Activated naive CD4-positive, alpha-beta T cell treated with Interleukin-2 at 50 U/mL for 16 hours (primary cell): Measurements from ENCODE around the gene MYO1E.

Source experiments
- DNase-seq: peaks from one replicate; pipeline ENCODE4 v3.0.0-alpha.2; 2020

Gene MYO1E

GRCh38 chr15:59385171-59385570 is 12.5 kb upstream of the MYO1E start:
- DNase-seq: no peak

DNA sequence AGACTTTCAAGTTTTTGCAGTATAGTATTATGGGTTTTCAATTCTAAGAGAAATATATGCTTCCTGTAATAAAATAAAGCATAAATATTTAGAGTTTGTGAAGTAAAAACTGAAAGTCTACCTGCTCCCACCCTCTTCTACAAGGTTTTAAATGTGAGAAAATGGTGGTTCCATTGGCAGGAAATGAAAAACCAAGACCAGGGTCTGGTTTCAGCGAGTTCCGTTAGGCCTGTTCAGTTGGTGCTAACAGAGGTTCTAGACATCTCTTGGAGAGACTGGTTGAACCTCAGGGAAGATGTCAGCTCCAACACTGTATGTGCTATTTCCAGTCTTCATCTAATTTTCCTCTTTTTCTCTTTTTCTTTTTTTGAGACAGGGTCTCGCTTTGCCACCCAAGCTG is 11.8 kb upstream of the MYO1E start:
- no peak for DNase-seq

DNA sequence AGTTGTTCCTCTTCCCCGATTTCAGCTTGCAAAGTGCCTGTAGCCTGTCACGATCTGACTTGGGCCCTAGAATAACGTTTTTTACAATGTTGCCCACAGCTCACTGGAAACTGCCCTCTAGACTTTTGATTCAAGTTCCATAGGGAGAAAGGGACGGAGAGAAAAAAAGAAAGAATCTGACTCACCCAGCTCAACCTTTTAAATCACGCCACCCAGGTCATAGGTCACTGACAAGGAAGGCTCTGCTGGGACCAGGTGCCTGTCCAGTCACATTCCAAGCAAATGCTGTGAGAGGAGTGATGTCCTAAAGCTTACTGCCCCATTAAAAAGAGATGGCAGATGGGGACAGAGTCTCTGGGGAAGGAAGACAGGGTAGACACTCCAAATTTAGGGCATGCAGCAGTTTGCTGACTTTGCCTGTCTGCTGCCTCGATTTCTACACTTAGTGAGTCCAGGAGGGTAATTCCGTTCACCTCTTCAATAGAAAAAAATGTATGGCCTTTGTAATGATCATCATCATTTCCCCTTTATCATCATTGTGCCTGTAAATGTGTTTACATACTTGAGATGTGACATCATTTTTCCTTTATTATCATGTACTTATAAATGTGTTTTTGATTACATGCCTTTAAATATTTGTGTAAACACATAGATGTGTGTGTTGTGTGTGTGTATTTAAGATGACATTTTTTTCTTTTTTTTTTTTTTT is 8.4 kb upstream of the MYO1E start:
- no peak for DNase-seq

- no peak for DNase-seq
Measured at GRCh38 chr15:59379531-59379930, 6.9 kb upstream of the MYO1E start.

- no peak for DNase-seq
Measured at GRCh38 chr15:59378855-59379254, 6.2 kb upstream of the MYO1E start.

DNA sequence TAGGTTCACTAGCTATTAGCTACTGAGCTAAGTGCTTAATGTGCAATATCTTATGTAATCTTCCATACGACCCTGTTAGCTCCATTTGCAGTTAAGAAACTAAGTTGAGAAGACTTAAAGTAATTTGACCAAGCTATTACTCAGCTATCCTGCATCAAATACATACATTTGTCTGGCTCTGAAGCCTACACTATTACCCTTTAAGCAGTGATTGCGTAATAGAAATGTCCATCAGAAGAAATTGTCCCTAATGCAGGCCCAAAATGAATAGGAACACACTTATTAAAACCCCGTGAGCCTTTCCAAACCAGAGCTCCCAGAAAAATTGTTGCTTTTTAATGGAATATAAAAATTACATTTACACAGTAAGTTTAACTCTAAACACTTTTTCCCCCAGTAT is 5.3 kb upstream of the MYO1E start:
- DNase-seq: no peak

DNA sequence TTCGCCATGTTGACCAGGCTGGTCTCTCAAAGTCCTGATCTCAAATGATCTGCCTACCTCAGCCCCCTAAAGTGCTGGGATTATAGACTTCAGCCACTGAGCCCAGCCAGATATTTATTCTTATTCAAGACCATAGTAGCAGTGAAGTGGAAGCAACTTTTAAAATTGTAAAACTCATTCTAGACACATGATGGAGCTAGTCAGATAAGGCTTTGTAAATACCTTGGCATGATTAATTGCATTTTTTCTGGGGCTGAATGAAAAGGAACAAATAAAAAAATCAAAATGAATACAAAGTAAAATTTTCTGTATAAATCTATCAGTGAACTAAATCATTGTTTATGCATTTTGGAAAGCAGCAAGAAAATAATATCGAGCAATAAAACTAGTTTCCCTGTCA is 4.1 kb upstream of the MYO1E start:
- DNase-seq: no peak

DNA sequence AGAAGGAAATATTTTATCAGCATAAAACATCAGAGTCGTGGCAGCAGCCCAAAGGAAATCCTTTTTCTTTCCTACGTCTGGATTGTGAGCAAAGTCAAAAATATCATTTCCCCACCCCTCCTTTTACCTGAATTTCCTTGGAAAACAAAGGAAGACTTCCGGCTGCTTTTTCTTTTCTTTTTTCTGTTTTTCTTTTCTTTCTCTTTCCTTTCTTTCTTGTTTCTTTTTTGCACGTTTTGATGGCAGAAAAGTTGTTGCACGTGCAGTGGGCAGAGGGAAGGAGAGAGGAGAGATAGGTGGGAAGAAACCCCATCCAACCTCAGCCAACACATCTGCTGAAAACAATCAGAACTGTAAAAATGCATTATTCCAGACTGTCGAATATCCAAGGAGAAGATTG is 544 bp upstream of the MYO1E start:
- no peak for DNase-seq

GRCh38 chr15:59371458-59372351 is 966 bp downstream of the MYO1E start:
- DNase-seq: no peak

GRCh38 chr15:59369597-59369996 is 3.1 kb downstream of the MYO1E start:
- no peak for DNase-seq

DNA sequence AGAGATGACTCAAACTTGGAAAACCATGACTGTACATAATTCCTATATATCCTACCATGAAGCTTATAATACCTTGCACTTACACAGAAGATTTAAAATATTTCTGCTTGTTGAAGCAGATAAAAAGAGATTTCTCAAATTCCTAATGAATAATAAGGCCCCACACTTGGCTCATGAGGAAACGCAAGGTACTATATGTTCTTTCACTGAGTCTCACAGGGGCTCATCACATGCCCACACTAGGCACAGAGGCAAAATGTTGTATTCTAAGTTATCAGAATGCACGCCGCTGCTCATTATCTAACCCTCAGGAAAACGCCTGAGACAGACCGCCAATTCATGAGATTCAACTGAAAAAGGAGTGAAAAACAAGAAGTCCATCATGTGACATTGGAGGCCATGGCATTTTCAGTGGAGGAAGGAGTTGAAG is 5.6 kb downstream of the MYO1E start:
- DNase-seq: no peak

GRCh38 chr15:59366333-59367021 is 6.2 kb downstream of the MYO1E start:
- no peak for DNase-seq

GRCh38 chr15:59364248-59364647 is 8.4 kb downstream of the MYO1E start:
- no peak for DNase-seq

GRCh38 chr15:59362331-59362730 is 10.3 kb downstream of the MYO1E start:
- DNase-seq: no peak

DNA sequence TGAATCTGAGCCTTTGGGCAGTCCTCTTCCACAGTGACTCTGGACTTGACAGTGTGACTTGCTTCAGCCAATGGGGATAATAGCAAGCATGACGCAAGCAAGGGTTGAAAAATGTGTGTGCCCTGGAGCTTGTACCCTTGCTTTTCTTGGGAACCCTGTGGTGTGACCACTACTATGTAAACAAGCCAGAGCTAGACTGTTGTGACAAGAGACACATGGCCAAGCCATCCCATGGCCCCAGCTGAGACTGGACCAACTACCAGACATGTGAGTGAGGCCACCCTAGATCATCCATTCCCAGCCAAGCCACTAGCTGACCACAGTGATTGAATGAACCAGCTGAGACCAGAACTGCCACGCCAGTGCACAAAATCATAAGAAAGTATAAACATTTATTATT is 11.8 kb downstream of the MYO1E start:
- no peak for DNase-seq

DNA sequence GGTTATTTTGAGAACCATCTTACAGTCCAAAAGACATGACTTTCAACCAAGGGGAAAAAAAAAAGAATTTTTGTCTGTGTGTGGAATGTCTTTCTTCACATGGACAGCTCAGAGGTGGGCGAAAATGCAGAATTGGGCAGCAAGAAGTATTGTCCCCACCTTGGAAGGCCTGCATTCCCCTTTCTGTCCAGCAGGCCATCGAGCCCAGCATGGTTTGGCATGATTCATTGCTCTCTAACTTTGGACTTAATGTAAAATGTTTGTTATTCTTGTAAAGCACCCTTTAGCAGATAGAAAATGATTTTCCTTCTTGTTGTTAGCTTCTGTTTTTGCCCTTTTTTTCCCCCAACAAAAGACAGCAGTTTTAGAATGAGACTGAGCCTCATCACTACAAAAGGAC is 12.4 kb downstream of the MYO1E start:
- DNase-seq: no peak

DNA sequence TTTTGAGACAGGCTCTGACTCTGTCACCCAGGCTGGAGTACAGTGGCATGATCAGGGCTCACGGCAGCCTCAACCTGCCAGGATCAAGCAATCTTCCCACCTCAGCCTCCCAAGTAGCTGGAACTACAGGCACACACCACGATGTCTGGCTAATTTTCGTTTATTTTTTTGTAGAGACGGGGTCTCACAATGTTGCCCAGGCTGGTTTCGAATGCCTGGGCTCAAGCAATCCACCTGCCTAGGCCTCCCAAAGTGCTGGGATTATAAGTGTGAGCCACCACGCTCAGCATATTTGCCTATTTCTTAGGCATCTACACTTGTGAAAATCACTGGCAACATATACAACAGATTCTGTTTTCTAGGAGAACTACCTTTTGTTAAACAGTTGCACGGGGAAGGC is 16.9 kb downstream of the MYO1E start:
- DNase-seq: no peak

- DNase-seq: no peak
Measured at GRCh38 chr15:59354417-59355031, 18.1 kb downstream of the MYO1E start.

- DNase-seq: no peak
Measured at GRCh38 chr15:59353994-59354416, 18.7 kb downstream of the MYO1E start.

DNA sequence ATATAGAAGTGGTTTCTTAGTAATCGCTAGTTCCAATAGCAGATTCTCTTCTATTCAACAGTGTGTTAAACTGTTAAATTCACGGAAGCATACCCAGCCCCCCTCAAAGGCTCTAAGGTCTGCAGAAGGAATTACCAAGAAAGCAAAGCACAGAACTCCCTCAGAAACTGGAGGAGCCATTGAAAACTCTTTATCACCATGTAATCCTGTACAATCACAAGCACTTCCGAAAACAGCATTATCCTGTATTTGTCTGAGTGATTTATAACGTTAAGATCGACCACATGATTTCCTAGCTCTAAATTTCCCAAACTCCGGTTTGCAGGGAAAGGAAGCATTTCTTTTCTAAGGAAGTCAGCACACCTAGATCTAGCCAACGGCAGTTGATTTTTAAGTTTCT is 20.0 kb downstream of the MYO1E start:
- DNase-seq: no peak

- DNase-seq: no peak
Measured at GRCh38 chr15:59352189-59352588, 20.5 kb downstream of the MYO1E start.

- no peak for DNase-seq
Measured at GRCh38 chr15:59350421-59350732, 22.3 kb downstream of the MYO1E start.

GRCh38 chr15:59349680-59350420 is 22.8 kb downstream of the MYO1E start:
- DNase-seq: no peak
